Astrocyte (in vitro differentiated cells and primary cell): ENCODE measurements around the gene CDK5R1. TPM values are rescaled to one million over a fixed set of nuclear protein-coding genes. Genes with fewer than 3 reads are reported as not detected.

Experiments used
- DNase-seq: peaks from one replicate; pipeline ENCODE4 v3.0.0-alpha.2; 2010; ENCODE audit warnings: low read depth
- FAIRE-seq: peaks from 2 replicates; lab custom pipeline; 2011; peaks lifted over from hg19 to GRCh38; lab: Jason Lieb, UNC
- H2AFZ ChIP-seq: 2 replicates; pipeline ENCODE4 v1.6.0; 2012; ENCODE audit warnings: low read depth, low read length, inconsistent platforms
- H3K27ac ChIP-seq: 2 replicates; pipeline ENCODE4 v1.5.1; 2011; ENCODE audit warnings: low read depth, low read length, inconsistent platforms
- H3K27me3 ChIP-seq: 2 replicates; pipeline ENCODE4 v1.6.0; 2011; ENCODE audit warnings: low read length, inconsistent platforms; ENCODE audit not compliant: insufficient read depth
- H3K36me3 ChIP-seq: 2 replicates; pipeline ENCODE4 v1.5.1; 2011; ENCODE audit warnings: low read length, inconsistent platforms; ENCODE audit not compliant: insufficient read depth
- H3K4me1 ChIP-seq: 2 replicates; pipeline ENCODE4 v1.5.1; 2011; ENCODE audit warnings: low read length, inconsistent platforms; ENCODE audit not compliant: insufficient read depth
- H3K4me2 ChIP-seq: 2 replicates; pipeline ENCODE4 v1.6.0; 2012; ENCODE audit warnings: low read length, inconsistent platforms
- H3K4me3 ChIP-seq: 2 replicates; pipeline ENCODE4 v1.5.1; 2011; ENCODE audit warnings: low read depth, mild to moderate bottlenecking, low read length, inconsistent platforms; ENCODE audit not compliant: insufficient read depth
- H3K79me2 ChIP-seq: 2 replicates; pipeline ENCODE4 v1.6.0; 2012; ENCODE audit warnings: mild to moderate bottlenecking, low read length, inconsistent platforms; ENCODE audit not compliant: insufficient read depth
- H3K9ac ChIP-seq: 2 replicates; pipeline ENCODE4 v1.6.0; 2012; ENCODE audit warnings: mild to moderate bottlenecking, low read length, inconsistent platforms
- H3K9me3 ChIP-seq: 2 replicates; pipeline ENCODE4 v1.5.1; 2012; ENCODE audit warnings: low read depth, mild to moderate bottlenecking, low read length, inconsistent platforms; ENCODE audit not compliant: insufficient read depth
- H4K20me1 ChIP-seq: 2 replicates; pipeline ENCODE4 v1.6.0; 2012; ENCODE audit warnings: low read length, inconsistent platforms; ENCODE audit not compliant: insufficient read depth
- H3K27ac Mint-ChIP-seq: one replicate; pipeline ENCODE4 v1.8.0; 2021; ENCODE audit warnings: mild to moderate bottlenecking, mixed read lengths; ENCODE audit not compliant: unreplicated experiment
- H3K27me3 Mint-ChIP-seq: one replicate; pipeline ENCODE4 v1.8.0; 2021; ENCODE audit warnings: low read depth, mixed read lengths; ENCODE audit not compliant: unreplicated experiment
- H3K36me3 Mint-ChIP-seq: one replicate; pipeline ENCODE4 v1.8.0; 2021; ENCODE audit warnings: low read depth, mixed read lengths; ENCODE audit not compliant: unreplicated experiment
- H3K4me1 Mint-ChIP-seq: one replicate; pipeline ENCODE4 v1.8.0; 2021; ENCODE audit warnings: low read depth, mixed read lengths; ENCODE audit not compliant: unreplicated experiment
- H3K4me3 Mint-ChIP-seq: one replicate; pipeline ENCODE4 v1.8.0; 2021; ENCODE audit warnings: mild to moderate bottlenecking, moderate library complexity, mixed read lengths; ENCODE audit not compliant: unreplicated experiment
- H3K9me3 Mint-ChIP-seq: one replicate; pipeline ENCODE4 v1.8.0; 2021; ENCODE audit warnings: mild to moderate bottlenecking, mixed read lengths; ENCODE audit not compliant: unreplicated experiment
- EZH2 ChIP-seq: IDR thresholded peaks from 2 replicates; pipeline ENCODE4 v1.6.1; 2012; ENCODE audit warnings: mild to moderate bottlenecking, low read length, inconsistent platforms; ENCODE audit not compliant: insufficient read depth
- total RNA-seq: library from RNA; stranded (reverse); gene quantifications from 2 replicates; pipeline ENCODE4 v1.2.1, GENCODE V29; 2021
- TF ChIP-seq, protein P1 (sequence below): IDR thresholded peaks from 2 replicates; pipeline ENCODE4 v1.5.1; 2011; ENCODE audit warnings: low read depth, mild to moderate bottlenecking, inconsistent platforms, low read length, moderate library complexity; ENCODE audit not compliant: insufficient read depth

Gene CDK5R1
- total RNA-seq, 1 donor from 2014 or later: 7.6 TPM

DNA sequence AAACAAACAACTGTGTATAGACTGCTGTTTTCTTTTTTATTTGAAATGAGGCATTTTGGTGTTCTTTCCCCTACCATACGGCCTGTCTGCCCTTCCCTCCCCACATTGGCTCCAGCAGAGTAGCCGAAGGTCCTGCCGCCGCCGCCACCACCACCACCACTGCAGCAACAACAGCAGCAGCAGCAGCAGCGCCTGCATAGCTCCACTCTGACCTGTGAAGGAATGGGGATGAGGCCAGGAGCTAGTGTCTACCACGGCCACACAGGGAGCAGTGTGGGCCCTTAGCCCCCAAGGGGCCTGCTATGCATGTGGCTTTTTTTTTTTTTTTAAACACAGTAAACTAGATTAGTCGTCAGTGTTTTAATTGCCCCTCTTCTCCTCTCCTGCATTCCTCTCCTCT, 5.6 kb upstream of the CDK5R1 start:
- no peak overlapping the region for H3K9ac ChIP-seq
- H3K27ac Mint-ChIP-seq: no peak overlapping the region
- no peak overlapping the region for H3K4me3 Mint-ChIP-seq
- no peak for FAIRE-seq
- H3K4me1 ChIP-seq: peaks cover 14% of the 10 kb centered on the region
- H3K79me2 ChIP-seq: no peaks in the 10 kb centered on the region
- no peaks in the 10 kb centered on the region for H3K9me3 Mint-ChIP-seq
- peaks cover 15% of the 10 kb centered on the region for H3K36me3 Mint-ChIP-seq
- H2AFZ ChIP-seq: no peak overlapping the region
- peaks cover 61% of the 10 kb centered on the region for H4K20me1 ChIP-seq
- H3K4me1 Mint-ChIP-seq: peaks cover 6% of the 10 kb centered on the region
- DNase-seq: no peak
- no peaks in the 10 kb centered on the region for H3K27me3 ChIP-seq
- no peak overlapping the region for H3K27ac ChIP-seq
- H3K36me3 ChIP-seq: peaks cover 57% of the 10 kb centered on the region
- no peaks in the 10 kb centered on the region for H3K9me3 ChIP-seq
- no peak overlapping the region for H3K4me2 ChIP-seq
- no peak overlapping the region for H3K4me3 ChIP-seq
- TF ChIP-seq, protein P1, sequence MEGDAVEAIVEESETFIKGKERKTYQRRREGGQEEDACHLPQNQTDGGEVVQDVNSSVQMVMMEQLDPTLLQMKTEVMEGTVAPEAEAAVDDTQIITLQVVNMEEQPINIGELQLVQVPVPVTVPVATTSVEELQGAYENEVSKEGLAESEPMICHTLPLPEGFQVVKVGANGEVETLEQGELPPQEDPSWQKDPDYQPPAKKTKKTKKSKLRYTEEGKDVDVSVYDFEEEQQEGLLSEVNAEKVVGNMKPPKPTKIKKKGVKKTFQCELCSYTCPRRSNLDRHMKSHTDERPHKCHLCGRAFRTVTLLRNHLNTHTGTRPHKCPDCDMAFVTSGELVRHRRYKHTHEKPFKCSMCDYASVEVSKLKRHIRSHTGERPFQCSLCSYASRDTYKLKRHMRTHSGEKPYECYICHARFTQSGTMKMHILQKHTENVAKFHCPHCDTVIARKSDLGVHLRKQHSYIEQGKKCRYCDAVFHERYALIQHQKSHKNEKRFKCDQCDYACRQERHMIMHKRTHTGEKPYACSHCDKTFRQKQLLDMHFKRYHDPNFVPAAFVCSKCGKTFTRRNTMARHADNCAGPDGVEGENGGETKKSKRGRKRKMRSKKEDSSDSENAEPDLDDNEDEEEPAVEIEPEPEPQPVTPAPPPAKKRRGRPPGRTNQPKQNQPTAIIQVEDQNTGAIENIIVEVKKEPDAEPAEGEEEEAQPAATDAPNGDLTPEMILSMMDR: no peak
- no peak for TF ChIP-seq EZH2
- H3K27me3 Mint-ChIP-seq: no peaks in the 10 kb centered on the region

GRCh38 chr17:32482568-32483320, 4.0 kb upstream of the CDK5R1 start:
- TF ChIP-seq, protein P1: no peak
- H3K27me3 ChIP-seq: no peaks in the 10 kb centered on the region
- FAIRE-seq (no peak), DNase-seq (no peak)
- peaks cover 17% of the 10 kb centered on the region for H3K36me3 Mint-ChIP-seq
- H3K27me3 Mint-ChIP-seq: no peaks in the 10 kb centered on the region
- no peak overlapping the region for H3K27ac Mint-ChIP-seq
- H3K36me3 ChIP-seq: peaks cover 43% of the 10 kb centered on the region
- no peaks in the 10 kb centered on the region for H3K9me3 Mint-ChIP-seq
- peaks cover 8% of the 10 kb centered on the region for H3K4me1 Mint-ChIP-seq
- H2AFZ ChIP-seq: no peak overlapping the region
- H3K4me2 ChIP-seq: no peak overlapping the region
- H3K9ac ChIP-seq: no peak overlapping the region
- H3K9me3 ChIP-seq: no peaks in the 10 kb centered on the region
- H3K27ac ChIP-seq: no peak overlapping the region
- peaks cover 18% of the 10 kb centered on the region for H3K4me1 ChIP-seq
- H4K20me1 ChIP-seq: peaks cover 54% of the 10 kb centered on the region
- H3K4me3 ChIP-seq: no peak overlapping the region
- no peak overlapping the region for H3K4me3 Mint-ChIP-seq
- H3K79me2 ChIP-seq: no peaks in the 10 kb centered on the region

GRCh38 chr17:32483451-32484019, 3.3 kb upstream of the CDK5R1 start:
- Mint-ChIP-seq H3K9me3 (no peaks in the 10 kb centered on the region), H3K4me1 (peaks cover 12% of the 10 kb centered on the region), H3K27me3 (no peaks in the 10 kb centered on the region), H3K4me3 (no peak overlapping the region), H3K27ac (no peak overlapping the region), H3K36me3 (peaks cover 15% of the 10 kb centered on the region)
- H3K4me3 ChIP-seq: no peak overlapping the region
- no peak overlapping the region for H3K4me2 ChIP-seq
- TF ChIP-seq, protein P1: peak; percentile 45
- no peak for TF ChIP-seq EZH2
- no peak overlapping the region for H3K27ac ChIP-seq
- H3K36me3 ChIP-seq: peaks cover 35% of the 10 kb centered on the region
- H3K9ac ChIP-seq: peak overlapping the region; percentile 15
- peaks cover 24% of the 10 kb centered on the region for H3K4me1 ChIP-seq
- FAIRE-seq (peak; percentile 32), DNase-seq (peak; percentile 54)
- H3K9me3 ChIP-seq: no peaks in the 10 kb centered on the region
- H4K20me1 ChIP-seq: peaks cover 55% of the 10 kb centered on the region
- H2AFZ ChIP-seq: no peak overlapping the region
- H3K79me2 ChIP-seq: peaks cover 5% of the 10 kb centered on the region
- H3K27me3 ChIP-seq: no peaks in the 10 kb centered on the region
